GM21786 (cell line): Measurements from ENCODE around the gene IDS.
"Not testable (repeated sequence)": the region's sequence is repeated elsewhere in the genome, so short reads cannot be mapped to it uniquely, and the experiment has no call there.

Experiments used
- ATAC-seq: cut with Tn5 transposase; IDR thresholded peaks from one replicate; pipeline ENCODE4 v1.9.1; 2021; ENCODE audit not compliant: unreplicated experiment

Gene IDS

DNA sequence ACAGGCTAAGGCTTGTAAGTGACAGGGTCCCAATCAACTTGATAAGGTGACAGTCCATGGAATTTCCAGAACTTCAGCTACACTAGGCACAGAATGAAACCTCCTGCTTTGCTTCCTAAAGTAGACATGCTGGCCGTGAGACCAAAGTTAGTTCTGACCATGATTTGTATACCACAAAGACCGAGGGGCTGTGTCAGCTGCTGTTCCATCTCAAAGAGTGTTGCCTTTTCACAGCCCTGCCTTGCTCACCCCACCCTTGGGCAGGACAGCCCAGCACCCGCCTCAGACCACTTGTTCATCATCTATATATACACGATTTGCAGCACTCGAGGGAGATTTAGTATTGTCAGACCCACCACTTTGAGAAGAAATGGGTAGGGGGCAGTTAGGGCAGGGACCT lies 5.3 kb downstream of the IDS start:
- ATAC-seq: no peak

DNA sequence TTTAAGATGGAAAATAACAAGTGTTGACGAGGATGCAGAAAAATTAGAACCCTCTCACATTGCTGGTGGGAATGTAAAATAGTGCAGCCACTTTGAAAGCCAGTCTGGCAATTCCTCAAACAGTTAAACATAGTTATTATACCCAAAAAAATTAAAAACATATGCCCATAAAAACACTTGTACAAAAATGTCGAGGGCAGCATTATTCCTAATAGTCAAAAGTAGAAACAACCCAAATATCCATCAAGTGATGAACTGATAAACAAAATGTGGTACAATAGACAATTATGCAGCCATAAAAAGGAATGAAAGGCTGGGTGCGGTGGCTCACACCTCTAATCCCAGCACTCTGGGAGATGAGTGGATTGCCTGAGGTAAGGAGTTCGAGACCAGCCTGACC lies 6.3 kb downstream of the IDS start:
- ATAC-seq: no peak

DNA sequence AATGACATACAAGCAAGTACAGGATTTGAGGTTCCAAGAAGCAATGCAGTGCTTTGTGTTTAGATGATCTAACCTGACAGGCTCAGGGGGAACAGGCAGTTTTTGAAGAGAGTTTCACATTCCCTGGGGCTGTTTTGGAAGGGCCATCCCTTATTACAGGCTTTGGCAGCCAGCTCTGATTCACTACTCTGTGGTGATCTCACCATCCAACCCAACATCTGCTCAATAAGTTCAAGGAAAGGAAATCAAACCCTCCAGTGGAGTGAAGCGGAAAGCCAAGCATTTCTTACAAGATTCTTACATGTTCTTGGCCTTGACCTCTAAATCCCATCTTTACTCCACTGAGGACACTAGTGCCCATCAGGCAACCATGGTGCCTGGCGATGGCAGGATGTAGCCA lies 7.5 kb downstream of the IDS start:
- no peak for ATAC-seq

DNA sequence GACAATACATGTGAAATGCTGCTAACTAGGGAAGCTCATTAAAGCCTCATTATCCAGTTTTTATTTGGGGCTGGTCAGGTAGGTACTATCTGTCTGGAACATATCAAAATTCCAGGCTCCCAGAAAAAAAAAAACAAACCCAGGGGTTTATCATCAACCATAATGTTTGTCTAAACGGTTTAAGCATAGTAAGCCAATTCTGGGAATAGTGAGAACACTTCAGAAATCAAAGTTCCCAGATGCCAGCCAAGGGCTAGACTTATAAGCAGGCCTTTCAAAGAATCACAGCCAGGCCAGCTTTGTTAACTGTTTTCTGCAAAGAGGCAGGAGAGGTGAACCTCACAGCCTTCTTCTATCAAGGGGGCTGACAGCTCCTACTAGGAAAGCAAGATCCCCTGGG lies 8.1 kb downstream of the IDS start:
- ATAC-seq: no peak

DNA sequence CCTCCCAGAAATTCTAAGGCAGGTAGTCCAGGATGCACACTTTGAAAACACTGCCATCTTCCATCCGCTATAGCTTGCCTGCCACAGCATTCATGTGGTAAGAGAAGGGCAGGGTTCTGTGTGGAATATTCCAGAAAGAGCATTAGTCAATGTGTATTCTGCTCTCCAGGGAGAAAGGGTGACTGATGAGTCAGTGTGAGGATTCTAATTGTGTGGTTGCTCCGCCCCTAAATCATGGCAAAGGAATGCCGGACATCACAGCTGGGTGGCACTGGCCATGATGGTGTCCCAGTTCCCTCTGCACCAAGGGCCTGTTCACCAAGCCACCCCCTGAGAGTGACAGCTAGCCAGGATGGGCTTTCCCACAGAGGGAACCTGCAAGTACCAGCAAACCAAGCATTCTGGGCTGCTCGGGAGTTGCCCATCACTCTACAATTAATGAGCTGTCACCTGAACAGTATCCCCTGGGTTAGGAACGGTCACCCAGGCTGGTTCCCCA lies 9.5 kb downstream of the IDS start:
- ATAC-seq: no peak

DNA sequence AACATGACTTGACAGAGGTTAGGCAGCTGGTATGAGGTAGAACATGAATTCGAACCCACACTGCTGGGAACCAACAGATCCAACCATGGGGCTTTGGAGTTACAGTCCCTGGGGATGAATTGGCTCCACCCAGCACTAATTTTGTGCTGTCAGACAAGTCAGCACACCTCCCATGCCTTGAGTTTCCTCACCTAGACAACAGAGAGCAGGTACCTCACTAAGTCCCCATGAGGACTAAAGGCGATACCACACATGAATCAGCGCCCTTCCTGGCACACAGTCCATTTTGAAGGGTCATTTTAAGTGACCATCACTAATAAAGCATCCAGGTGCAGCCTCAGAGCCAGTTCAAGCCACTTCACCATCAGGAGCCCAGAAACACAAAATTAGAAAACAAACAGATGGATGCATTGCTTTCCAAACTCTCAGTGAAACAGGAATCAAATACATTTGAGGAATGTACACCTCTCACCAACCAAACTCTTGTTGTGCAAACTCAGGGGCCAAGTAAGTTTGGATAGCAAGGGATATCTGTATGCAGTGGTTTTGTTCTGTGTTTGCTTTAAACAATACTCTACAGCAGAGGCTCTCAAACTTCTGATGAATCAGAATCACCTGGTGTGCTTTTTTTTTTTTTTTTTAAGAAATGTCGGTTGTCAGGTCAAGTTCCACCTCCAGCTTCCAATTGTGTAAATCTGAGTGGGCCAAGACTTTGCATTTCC lies 10.1 kb downstream of the IDS start:
- no peak for ATAC-seq

DNA sequence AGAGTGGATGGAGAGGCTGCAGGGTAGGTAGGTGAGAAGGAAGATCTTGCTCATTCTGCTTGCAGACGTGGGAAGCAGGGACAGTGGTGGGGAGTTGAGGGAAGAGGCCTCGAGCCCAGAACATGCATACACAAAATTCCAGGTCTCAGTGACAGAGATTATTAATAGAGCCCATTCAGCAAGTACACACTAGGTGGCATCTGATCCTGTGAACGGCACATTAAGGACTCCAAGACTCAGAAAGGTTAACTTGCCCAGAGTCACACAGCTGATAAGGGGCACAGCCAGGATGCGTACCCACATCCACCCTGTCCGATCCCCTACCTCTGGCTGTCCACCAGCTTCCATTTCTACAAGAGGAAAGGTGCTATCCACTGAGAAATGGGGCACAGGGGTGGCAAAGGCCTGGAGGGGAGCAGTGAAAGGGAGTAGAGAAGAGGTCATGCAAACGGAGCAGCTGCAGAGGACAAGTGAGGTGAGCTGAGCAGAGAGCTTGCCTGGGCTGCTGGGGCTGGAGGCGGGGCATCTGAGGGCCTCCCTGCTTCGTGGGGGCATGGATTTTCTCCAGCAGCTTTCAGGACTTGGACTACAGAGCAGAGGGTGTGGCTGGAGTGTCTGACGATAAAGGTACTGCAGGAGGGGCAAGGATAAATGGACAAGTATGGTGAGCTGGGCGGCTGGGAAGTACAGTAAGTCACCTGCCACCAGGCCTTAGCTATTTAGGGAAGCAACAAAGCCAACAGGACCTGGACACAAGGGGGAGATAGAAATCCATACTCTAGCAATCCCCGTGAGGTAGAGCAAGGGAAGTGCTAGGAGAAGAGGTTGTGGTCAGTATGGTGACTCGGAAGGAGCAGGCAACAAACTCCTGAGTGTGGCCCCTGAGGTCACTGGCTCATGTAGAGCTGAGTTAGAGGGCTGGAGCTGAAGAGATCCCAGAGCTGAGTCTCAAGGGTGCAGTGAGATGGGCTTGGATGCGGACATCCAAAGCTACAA lies 11.2 kb downstream of the IDS start:
- no peak for ATAC-seq

DNA sequence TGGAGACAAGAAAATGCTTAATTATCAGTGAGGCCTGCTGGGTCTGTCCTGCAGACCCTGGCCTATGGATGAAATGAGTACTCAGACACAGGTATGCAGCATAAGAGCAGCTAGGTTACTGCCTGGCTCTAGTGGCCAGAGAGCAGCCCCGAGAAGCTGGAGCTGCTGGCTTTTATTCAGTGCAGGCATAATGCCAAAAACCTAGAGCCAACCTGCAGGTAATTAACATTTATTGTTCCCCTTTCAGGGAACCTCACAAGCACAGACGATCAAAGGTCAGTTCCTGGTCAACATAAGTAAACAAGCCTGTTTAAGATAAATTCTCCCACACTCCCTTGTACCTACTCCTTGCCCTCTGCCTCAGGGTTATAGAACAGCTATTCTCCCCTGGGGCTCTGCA lies 13.3 kb downstream of the IDS start:
- no peak for ATAC-seq

DNA sequence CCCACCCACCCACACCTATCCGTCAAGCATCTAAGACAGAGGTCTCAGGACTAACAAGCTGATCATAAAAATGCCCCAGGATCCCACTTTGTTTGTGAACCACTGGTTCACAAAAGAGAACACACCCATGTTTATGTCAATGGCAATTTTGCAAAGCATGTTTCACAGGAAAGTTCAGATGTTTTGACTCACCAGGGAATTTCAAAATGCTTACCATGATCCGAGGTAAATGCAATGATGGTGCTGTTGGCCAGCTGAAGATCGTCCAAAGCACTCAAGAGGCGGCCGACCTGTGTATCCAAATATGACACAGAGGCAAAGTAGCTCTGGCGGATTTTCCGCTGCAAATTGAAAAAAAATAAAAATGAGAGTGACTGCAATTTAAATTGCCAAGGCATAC lies 15.0 kb downstream of the IDS start:
- no peak for ATAC-seq

DNA sequence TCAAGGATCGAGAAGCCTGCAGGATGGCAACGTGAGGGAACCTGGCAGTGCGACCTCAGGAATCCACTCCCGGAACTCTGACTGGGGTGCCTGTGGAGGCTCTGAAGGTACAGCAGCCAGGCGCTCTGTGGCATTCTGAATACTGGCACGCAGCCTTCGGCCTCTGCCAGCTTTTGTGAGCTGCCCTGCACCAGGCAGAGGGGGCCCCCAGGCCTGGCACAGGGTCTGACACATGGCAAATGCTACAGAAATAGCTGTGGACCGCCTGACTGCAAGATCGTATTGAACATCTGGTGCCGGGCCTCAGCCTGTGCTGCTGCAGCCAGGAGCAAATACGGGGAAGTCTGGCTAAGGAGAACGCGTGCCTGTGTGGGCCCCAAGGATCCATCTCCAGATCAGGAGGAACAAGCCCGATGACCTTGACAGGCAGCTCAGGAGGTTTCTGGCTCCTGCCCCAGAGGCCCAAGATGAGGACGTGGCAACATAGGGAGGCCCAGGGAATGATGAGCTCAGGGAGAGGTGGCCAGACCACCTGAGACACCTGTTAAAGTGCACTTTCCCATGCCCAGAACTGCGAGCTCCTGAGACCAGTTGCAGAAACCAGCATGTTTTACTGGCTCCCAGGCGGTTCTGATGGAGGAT lies 16.6 kb downstream of the IDS start:
- ATAC-seq: not testable (repeated sequence)

DNA sequence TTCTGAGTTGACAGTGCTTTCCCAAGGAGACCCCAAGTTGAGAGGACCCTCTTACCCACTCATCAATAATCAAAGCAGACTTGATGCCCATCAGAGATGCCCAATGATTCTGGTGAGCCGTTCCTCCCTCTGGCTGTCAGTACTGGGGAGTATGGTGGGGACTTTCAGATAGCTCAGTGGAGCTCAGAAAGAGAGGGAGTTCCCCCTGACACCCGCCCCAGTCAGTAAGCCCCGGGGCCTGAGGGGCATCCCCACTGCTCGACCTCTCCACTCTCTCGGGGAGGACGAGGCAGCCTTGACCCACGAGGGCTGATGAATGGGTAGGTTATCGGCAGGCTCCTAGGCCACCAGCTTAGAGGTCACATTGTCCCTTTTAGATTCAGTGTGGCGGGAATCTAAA lies 17.1 kb downstream of the IDS start:
- ATAC-seq: not testable (repeated sequence)

DNA sequence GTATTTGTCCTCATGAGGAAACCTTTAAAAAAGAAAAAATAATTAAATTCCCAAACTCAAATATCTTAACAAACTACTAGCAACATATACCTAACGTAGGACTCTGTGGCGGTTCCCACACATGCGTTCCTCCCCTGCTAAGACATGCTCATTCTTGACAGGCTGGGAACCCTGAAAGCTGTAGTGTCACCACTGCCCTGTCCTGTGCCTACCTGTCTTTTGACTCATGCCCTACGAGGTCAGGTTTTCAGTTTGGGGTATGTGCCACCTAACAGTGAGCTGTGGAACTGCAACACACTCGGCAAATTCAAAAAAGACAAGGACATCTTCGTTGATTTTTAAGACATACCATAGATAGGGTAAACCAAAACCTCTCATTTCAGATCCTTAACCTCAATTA lies 17.8 kb downstream of the IDS start:
- no peak for ATAC-seq

DNA sequence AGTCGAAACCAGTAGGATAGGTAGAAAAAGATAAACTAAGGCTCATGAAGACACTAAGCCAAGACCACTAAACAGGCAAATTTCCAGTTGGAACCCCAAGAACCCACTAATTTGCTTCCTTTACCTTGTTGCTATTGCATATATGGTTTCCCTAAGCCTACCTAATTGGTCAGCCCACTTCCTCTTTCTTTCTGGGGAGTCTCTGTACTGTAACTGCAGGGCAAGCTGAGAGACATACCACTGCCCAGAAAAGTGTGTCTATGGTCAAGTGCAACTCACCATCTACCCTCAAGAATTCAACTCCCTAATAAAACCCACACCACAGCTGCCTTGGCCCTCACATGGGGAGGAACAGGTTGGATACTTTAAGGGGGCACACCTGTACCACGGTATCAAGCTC lies 28.6 kb downstream of the IDS start:
- ATAC-seq: peak; percentile 73

DNA sequence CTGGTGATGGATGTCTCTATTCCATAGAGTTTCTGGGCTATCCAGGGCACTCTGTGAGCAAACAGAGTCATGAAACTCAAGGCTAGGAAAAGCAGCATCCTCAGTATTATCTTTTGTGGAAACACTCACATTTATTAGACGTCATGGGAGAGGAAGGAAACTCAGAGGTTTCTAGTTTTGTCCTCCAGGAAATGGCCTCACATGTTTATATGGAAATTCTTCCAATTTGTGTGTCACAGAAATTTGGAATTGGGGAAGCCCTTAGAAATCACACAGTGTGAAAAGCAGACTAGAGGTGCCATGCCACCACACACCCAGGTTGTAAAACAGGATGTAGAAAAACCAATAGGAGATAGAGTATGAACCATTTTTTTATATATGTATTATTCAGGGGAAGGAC lies 31.1 kb downstream of the IDS start:
- ATAC-seq: no peak

DNA sequence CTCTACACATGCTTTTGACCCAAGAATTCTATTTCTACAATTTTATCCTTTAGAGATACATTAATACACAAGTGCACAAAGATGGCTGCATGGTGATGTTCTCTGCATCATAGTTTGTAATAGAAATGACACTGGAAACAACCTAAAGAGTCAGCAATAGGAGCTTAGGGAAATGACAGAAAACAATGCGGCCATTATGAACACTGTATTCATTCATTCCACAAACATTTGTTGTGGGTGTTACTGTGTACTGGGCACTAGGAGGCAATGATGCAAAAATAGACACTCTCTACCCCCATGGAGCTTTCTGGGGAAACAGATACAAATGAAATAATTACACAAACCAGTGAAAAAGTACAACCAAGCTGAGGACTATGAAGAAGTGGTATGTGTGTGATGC lies 32.0 kb downstream of the IDS start:
- no peak for ATAC-seq

DNA sequence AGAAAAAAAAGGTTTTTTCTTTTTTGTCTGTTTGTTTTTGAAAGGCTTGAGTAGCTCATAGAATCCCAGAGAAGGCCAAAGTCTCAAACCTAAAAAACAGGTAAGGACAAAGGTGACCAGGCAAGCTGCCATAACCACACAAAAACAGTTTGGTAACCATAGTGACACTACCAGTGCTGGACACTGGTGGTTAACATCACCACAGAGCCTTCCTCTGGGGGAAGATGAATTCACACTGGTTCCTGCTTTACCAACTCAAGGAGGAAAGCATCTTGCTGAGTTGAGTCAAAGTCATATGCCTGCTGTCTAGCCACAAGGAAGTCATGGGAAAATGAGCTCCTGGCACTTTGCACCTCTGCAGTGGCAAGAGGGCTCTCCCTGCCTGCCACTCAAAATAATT lies 32.5 kb downstream of the IDS start:
- ATAC-seq: no peak

DNA sequence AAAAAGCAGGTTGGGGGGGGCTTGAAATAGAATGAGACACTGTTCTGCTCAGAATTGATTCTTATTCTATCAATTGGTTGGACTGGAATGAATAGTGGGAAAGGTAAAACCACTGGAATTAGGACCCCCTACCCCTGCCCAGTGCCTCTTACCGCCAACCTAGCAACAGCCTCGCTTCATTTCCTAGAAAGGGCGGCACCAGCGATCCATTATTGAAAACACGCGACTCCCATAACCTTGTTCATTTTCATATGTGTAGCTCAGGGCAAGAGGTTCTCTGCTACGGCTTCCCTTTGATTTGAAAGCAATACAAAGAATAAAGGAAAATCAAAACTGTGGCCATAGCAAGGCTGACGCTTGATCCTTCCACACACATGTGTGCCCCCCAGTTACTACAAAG lies 33.7 kb downstream of the IDS start:
- no peak for ATAC-seq

DNA sequence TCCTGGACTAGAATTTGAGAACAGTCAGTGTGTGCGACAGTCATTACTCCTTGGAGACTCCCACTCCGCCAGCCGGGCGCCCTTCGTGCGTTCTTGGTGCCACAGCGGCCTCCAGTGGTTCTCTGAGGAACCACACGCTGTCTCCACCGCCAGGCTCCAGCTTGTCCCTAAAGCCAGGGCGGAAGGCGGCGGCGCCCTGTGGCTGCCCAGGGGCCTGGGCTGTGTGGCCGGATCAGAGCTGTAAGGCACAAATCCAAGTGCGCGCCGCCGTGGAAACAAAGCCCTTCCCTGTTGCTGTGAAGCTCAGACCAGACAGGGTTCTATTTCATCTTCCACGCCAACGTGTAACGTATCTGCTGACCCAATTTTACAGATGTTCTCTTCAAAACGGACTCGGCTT lies 34.2 kb downstream of the IDS start:
- ATAC-seq: peak; percentile 89

DNA sequence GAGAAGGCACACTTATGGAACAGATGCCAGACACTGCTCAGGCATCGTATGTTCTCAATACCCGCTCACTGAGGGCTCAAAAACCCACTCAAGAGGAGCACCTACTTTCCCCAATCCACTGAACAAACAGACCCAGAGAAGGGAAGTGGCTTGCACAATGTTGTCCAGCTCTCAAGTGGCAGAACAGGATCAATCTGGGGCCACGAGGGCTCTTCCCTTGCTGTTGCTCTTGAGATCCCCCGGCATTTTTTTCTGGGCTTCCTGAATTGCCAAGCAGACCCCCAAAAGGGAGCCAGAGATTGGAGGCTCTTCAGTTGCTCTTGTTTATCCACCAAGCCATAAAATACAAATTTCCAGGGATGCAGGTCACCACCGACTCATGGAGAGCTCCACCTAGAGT lies 35.7 kb downstream of the IDS start:
- no peak for ATAC-seq

DNA sequence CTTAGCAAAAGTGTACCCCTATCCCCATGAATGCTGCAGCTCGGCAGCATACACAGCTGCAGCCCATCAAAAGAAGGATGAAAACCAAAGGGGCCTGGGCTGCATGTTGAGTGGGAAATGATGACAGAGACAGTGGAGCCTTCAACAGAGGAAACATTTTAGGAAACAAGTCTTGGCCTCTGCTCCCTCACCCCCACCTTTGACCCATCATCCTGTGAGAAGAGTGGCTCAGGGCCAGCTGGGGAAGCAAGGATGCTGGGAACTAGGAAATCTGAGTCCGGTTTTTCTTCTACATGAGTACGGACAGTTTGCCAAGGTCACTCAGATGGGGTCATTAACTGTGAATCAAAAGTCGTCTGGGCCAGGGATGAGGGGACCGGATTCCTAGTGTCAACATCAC lies 37.2 kb downstream of the IDS start:
- no peak for ATAC-seq

DNA sequence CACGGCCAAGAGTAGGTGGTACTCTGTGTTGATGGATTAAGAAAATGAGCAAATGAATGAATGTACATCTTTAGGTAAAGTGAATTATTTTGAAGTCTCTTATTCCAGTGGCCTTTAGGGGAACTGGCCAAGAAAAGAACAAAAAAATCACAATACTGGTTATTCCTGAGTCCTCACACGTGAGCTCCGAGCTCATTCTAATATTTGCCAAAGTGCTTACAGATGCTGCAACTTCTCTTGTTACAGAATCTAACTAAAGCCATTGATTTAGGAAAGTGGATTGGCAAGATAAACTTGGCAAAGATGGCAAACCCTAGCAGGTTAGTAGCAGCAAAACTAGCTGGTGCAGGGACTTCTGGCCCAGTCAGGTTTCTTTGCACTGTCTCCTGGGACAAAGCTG lies 37.6 kb downstream of the IDS start:
- no peak for ATAC-seq

DNA sequence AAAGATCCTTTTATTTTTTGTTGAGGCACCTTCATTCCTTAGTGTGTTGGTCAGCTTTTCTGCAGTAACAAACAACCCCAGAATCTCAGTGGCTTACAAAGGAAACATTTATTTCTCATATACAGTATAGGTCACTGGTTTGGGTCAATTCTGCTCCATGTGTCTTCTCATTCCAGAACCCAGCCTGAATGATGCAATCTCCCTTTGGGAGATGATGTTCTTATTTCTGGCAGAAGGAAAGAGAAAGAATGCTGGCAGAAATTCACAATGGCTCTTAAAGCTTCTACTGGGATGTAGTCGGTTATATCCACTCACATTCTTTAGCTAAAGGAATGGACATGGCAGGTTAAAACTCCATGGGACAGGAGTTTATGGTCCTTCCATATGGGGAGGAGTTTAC lies 42.3 kb downstream of the IDS start:
- no peak for ATAC-seq
